PC-9 (cell line): ENCODE data around the gene SORCS2. TPM values are rescaled to one million over a fixed set of nuclear protein-coding genes. Genes with fewer than 3 reads are reported as not detected.

Experiments used
- BruUV-seq: library from RNA; stranded (reverse); fragments of 400-500 nt; replicated peaks from 2 replicates; lab custom pipeline; 2021; lab: Mats Ljungman, UMichigan
- CTCF ChIA-PET: fragments of 300-600 bp; sonication (Branson Sonifier 250); formaldehyde crosslinking; loops from one replicate; lab custom pipeline; 2022; ENCODE audit warnings: antibody characterized with exemption; lab: Charles Lee
- POLR2A ChIA-PET: fragments of 300-600 bp; sonication (Branson Sonifier 250); formaldehyde crosslinking; loops from one replicate; lab custom pipeline; 2022; ENCODE audit warnings: antibody characterized with exemption; ENCODE audit not compliant: unreplicated experiment; lab: Charles Lee
- DNase-seq, 2 experiments: peaks; one replicate each; pipeline versions ENCODE4 v3.0.0 to v3.0.0-alpha.2; 2015 to 2022; ENCODE audit warnings: mixed read lengths in 1 of 2
- H2AFZ ChIP-seq: fragments of 200-600 bp; sonication (generic); 2 replicates; pipeline ENCODE4 v1.8.1; 2017; ENCODE audit warnings: antibody characterized with exemption
- H3F3A ChIP-seq: fragments of 200-600 bp; sonication (generic); 2 replicates; pipeline ENCODE4 v1.8.1; 2017; ENCODE audit warnings: antibody characterized with exemption, mild to moderate bottlenecking, low read depth; ENCODE audit not compliant: insufficient read depth
- H3K27ac ChIP-seq: fragments of 200-600 bp; sonication (generic); 2 replicates; pipeline ENCODE4 v1.6.1; 2016; ENCODE audit warnings: mixed run types
- H3K27me3 ChIP-seq: fragments of 200-600 bp; sonication (generic); 2 replicates; pipeline ENCODE4 v1.6.1; 2016; ENCODE audit warnings: low read depth, mixed run types; ENCODE audit not compliant: insufficient read depth
- H3K36me3 ChIP-seq: fragments of 200-600 bp; sonication (generic); 2 replicates; pipeline ENCODE4 v1.6.1; 2016; ENCODE audit warnings: low read depth, mixed run types
- H3K4me1 ChIP-seq: fragments of 200-600 bp; sonication (generic); replicated peaks from 2 replicates; pipeline ENCODE4 v1.6.1; 2016; ENCODE audit warnings: mixed run types; ENCODE audit not compliant: insufficient read depth
- H3K4me2 ChIP-seq: fragments of 200-600 bp; sonication (generic); 2 replicates; pipeline ENCODE4 v1.6.1; 2017; ENCODE audit warnings: mixed run types
- H3K4me3 ChIP-seq: fragments of 200-600 bp; sonication (generic); 2 replicates; pipeline ENCODE4 v1.6.1; 2016; ENCODE audit warnings: mixed run types
- H3K79me2 ChIP-seq: fragments of 200-600 bp; sonication (generic); 2 replicates; pipeline ENCODE4 v1.6.1; 2017; ENCODE audit warnings: low read depth, mixed run types
- H3K9me2 ChIP-seq: fragments of 200-600 bp; sonication (generic); 2 replicates; pipeline ENCODE4 v1.8.1; 2017; ENCODE audit warnings: mild to moderate bottlenecking; ENCODE audit not compliant: insufficient read depth
- H3K9me3 ChIP-seq: fragments of 200-600 bp; sonication (generic); 2 replicates; pipeline ENCODE4 v1.8.1; 2016; ENCODE audit warnings: low read depth; ENCODE audit not compliant: insufficient read depth
- H4K20me1 ChIP-seq: fragments of 200-600 bp; sonication (generic); 2 replicates; pipeline ENCODE4 v1.8.1; 2017; ENCODE audit not compliant: insufficient read depth
- CTCF ChIP-seq: fragments of 200-600 bp; sonication (generic); conservative IDR thresholded peaks from 2 replicates; pipeline ENCODE4 v1.6.1; 2017; ENCODE audit warnings: mixed run types, antibody characterized with exemption, mild to moderate bottlenecking, moderate library complexity
- EZH2 ChIP-seq: fragments of 200-600 bp; sonication (generic); IDR thresholded peaks from 2 replicates; pipeline ENCODE4 v1.8.0; 2017; ENCODE audit warnings: antibody characterized with exemption, low read depth
- intact Hi-C: fragments of 100-400 bp; cut with micrococcal nuclease; formaldehyde crosslinking; loops from one replicate; pipeline ENCODE4 v1.10.0; 2022; ENCODE audit not compliant: unreplicated experiment
- total RNA-seq: library from RNA; stranded (reverse); gene quantifications from 2 replicates; pipeline ENCODE4 v1.2.3, GENCODE V29; 2021

Gene SORCS2
- total RNA-seq, 1 experiment from 2014 or later: 25.8 TPM

GRCh38 chr4:7515390-7515902, 323.1 kb downstream of the SORCS2 start:
- H3K9me3 ChIP-seq: no peaks in the 10 kb centered on the region
- intact Hi-C loops: loop anchor here (10.0 kb wide), 1 partner anchor 139 kb away; no protein-coding TSS in a partner anchor

GRCh38 chr4:7516096-7516772, 323.9 kb downstream of the SORCS2 start:
- no peaks in the 10 kb centered on the region for H3K9me2 ChIP-seq
- no peaks in the 10 kb centered on the region for H3K36me3 ChIP-seq
- DNase-seq: no peak
- H3K27me3 ChIP-seq: no peaks in the 10 kb centered on the region
- H3K9me3 ChIP-seq: no peaks in the 10 kb centered on the region
- no peaks in the 10 kb centered on the region for H4K20me1 ChIP-seq
- ChIA-PET CTCF (no interaction called here), POLR2A (no interaction called here)
- BruUV-seq: no TSS peak
- no peak overlapping the region for H2AFZ ChIP-seq
- no peak overlapping the region for H3K4me2 ChIP-seq
- no peak for TF ChIP-seq EZH2
- TF ChIP-seq CTCF: no peak
- no peaks in the 10 kb centered on the region for H3F3A ChIP-seq
- intact Hi-C loops: loop anchor here (10.0 kb wide), 1 partner anchor 139 kb away; no protein-coding TSS in a partner anchor
- H3K4me3 ChIP-seq: no peak overlapping the region
- no peak overlapping the region for H3K27ac ChIP-seq
- no peaks in the 10 kb centered on the region for H3K79me2 ChIP-seq
- no peaks in the 10 kb centered on the region for H3K4me1 ChIP-seq

More at GRCh38 chr4:7515390-7515902, 323.1 kb downstream of the SORCS2 start:
- H2AFZ ChIP-seq: no peak overlapping the region
- no peaks in the 10 kb centered on the region for H3K36me3 ChIP-seq
- no peaks in the 10 kb centered on the region for H3K9me2 ChIP-seq
- H3K27me3 ChIP-seq: no peaks in the 10 kb centered on the region
- no peak for TF ChIP-seq EZH2
- TF ChIP-seq CTCF: no peak
- BruUV-seq: no TSS peak
- no peak overlapping the region for H3K4me2 ChIP-seq
- no peak overlapping the region for H3K27ac ChIP-seq
- ChIA-PET POLR2A (no interaction called here), CTCF (interaction anchor here (0.6 kb wide), 1 partner anchor 1265 kb away, joined by 3 read pairs; no protein-coding TSS in a partner anchor)
- no peaks in the 10 kb centered on the region for H3K4me1 ChIP-seq
- no peaks in the 10 kb centered on the region for H4K20me1 ChIP-seq
- H3F3A ChIP-seq: no peaks in the 10 kb centered on the region
- no peaks in the 10 kb centered on the region for H3K79me2 ChIP-seq
- no peak overlapping the region for H3K4me3 ChIP-seq
- DNase-seq: no peak

GRCh38 chr4:7516773-7517144, 324.4 kb downstream of the SORCS2 start:
- Histone ChIP-seq H3K4me1 (no peaks in the 10 kb centered on the region), H3K9me2 (no peaks in the 10 kb centered on the region), H3K4me2 (no peak overlapping the region), H3K9me3 (no peaks in the 10 kb centered on the region), H3K27ac (no peak overlapping the region), H4K20me1 (no peaks in the 10 kb centered on the region), H2AFZ (no peak overlapping the region), H3K4me3 (no peak overlapping the region), H3F3A (no peaks in the 10 kb centered on the region), H3K79me2 (no peaks in the 10 kb centered on the region), H3K27me3 (no peaks in the 10 kb centered on the region), H3K36me3 (no peaks in the 10 kb centered on the region)
- no TSS peak for BruUV-seq
- intact Hi-C loops: loop anchor here (10.0 kb wide), 1 partner anchor 138 kb away; no protein-coding TSS in a partner anchor
- POLR2A ChIA-PET: no interaction called here
- DNase-seq: no peak
- CTCF ChIA-PET: no interaction called here
- TF ChIP-seq CTCF: no peak
- TF ChIP-seq EZH2: no peak
